WERI-Rb-1 (cell line): ENCODE data around the gene FRMD8.
A peak's percentile ranks its signal among the peaks of the same experiment; 100 is the strongest.

Experiments
- DNase-seq: peaks from one replicate; pipeline ENCODE4 v3.0.0-alpha.2; 2020
- H3K27ac ChIP-seq: fragments of 250-450 bp; sonication (Bioruptor Pico); 2 replicates; pipeline ENCODE4 v1.5.1; 2020; ENCODE audit warnings: mild to moderate bottlenecking, moderate library complexity
- H3K27me3 ChIP-seq: fragments of 250-450 bp; sonication (Bioruptor Pico); 2 replicates; pipeline ENCODE4 v1.5.1; 2021; ENCODE audit warnings: mild to moderate bottlenecking, low read depth, moderate library complexity; ENCODE audit not compliant: insufficient read depth, severe bottlenecking
- H3K36me3 ChIP-seq: fragments of 250-450 bp; sonication (Bioruptor Pico); 2 replicates; pipeline ENCODE4 v1.5.1; 2020; ENCODE audit warnings: mild to moderate bottlenecking, moderate library complexity
- H3K4me3 ChIP-seq: 2 replicates; pipeline ENCODE4 v1.5.1; 2011; ENCODE audit warnings: low read depth, mild to moderate bottlenecking, control low read depth, low read length
- H3K9me3 ChIP-seq: fragments of 250-450 bp; sonication (Bioruptor Pico); 2 replicates; pipeline ENCODE4 v1.5.1; 2021; ENCODE audit warnings: mild to moderate bottlenecking, moderate library complexity; ENCODE audit not compliant: severe bottlenecking
- TF ChIP-seq, protein P1 (sequence below): IDR thresholded peaks from 2 replicates; pipeline ENCODE4 v1.5.1; 2011; ENCODE audit warnings: low read depth, mild to moderate bottlenecking, control low read depth, inconsistent platforms, low read length

Gene FRMD8

DNA sequence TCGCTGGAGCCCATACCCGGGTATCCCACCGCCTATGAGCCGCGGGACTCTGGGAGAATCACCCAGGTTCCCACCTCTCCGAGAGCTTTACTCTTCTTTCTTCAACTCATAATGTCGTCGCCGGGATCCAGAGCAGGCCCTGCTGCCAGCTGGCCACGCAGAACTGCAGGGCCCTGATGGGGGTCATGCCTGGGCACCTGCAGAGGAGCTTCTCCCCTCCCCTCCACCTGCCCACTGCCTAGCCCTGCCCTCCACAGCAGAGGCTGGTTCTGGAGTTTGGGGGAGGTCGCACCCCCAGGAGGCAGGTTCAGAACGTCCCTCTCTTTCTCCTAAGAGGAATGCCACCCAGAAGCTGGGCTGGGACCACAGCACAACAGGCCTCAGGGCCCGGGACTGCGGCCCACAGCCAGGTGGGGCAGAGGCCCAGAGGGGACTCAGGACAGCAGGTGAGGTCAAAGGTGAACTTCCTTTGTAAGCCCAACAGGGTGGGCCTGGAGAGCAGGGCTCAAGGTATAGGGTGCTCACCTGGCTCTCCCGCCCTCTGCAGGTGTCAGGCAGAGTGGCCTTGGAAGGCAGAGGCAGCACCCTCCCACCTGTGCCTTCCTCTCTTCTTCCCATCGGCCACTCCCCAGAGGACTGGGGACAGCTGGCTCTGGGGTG lies 5.8 kb upstream of the FRMD8 start:
- DNase-seq, result no peak
- Histone ChIP-seq H3K4me3 (no peak overlapping the region), H3K27me3 (no peaks in the 10 kb centered on the region), H3K36me3 (no peaks in the 10 kb centered on the region), H3K27ac (no peak overlapping the region), H3K9me3 (no peaks in the 10 kb centered on the region)
- TF ChIP-seq, protein P1, sequence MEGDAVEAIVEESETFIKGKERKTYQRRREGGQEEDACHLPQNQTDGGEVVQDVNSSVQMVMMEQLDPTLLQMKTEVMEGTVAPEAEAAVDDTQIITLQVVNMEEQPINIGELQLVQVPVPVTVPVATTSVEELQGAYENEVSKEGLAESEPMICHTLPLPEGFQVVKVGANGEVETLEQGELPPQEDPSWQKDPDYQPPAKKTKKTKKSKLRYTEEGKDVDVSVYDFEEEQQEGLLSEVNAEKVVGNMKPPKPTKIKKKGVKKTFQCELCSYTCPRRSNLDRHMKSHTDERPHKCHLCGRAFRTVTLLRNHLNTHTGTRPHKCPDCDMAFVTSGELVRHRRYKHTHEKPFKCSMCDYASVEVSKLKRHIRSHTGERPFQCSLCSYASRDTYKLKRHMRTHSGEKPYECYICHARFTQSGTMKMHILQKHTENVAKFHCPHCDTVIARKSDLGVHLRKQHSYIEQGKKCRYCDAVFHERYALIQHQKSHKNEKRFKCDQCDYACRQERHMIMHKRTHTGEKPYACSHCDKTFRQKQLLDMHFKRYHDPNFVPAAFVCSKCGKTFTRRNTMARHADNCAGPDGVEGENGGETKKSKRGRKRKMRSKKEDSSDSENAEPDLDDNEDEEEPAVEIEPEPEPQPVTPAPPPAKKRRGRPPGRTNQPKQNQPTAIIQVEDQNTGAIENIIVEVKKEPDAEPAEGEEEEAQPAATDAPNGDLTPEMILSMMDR, result 0 out of 2 replicates have a peak, but pooled peaks have one; percentile 11

DNA sequence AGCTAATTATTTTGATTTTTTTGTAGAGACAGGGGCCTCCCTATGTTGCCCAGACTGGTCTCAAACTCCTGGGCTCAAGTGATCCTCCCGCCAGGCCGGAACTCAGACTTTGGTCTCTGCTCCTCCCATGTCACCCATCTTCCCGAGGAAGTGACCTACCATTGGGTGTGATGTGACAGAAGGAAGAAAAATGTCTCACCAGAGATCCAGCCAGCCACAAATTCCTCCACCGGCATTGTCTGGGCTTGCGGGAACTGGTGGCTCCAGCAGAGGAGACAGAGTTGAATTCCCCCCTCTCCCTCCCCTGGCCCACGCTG lies 4.8 kb upstream of the FRMD8 start:
- H3K36me3 ChIP-seq, result no peaks in the 10 kb centered on the region
- H3K27me3 ChIP-seq, result no peaks in the 10 kb centered on the region
- DNase-seq, result no peak
- H3K4me3 ChIP-seq, result peak overlapping the region; percentile 18
- TF ChIP-seq, protein P1, result no peak
- peak overlapping the region; percentile 55 for H3K27ac ChIP-seq
- H3K9me3 ChIP-seq, result no peaks in the 10 kb centered on the region

DNA sequence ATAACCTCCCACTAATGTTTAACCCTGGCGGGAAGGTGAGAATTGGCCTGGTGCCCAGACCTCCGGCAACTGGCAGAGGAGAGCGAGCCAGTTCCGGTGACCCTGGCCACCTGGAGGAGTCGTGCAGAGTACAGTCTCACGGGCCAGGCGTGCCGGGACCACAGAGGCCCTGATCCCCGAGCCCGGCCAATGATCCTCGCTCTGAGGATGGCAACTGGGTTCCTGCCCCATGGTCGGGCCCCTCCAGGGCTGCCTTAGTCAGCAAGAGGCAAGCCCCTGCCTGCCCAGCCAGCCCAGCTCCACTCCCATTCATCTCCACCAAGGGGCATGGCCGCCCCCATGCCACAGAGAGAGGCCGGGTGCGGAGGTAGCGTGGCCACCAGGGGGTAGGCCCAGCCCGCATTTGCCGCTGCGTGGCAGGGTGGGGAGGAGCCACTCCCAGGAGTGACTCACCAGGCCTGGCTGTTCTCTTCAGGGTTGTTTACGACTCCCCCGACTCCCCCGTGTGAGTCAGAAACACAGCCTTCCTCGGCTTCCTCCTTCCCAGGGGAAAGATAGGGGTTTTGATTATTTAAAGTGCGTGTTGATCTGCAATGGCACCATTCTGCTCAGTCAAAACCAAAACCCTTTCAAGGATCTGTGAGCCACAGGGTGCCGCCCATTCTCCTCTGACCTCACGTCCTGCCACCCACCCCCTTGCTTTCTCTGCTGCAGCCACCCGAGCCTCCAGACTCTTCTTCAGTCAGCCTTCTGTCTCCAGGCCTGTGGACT lies 4.2 kb upstream of the FRMD8 start, which contains the start of gene SLC25A45:
TSS of gene SLC25A45 (minus strand) at position 614 of the 771 bp plus-strand sequence. CDS start 695 bp downstream, outside the sequence.
- Histone ChIP-seq H3K9me3 (no peaks in the 10 kb centered on the region), H3K27ac (peak within 1 kb of the TSS; percentile 55), H3K36me3 (no peaks in the 10 kb centered on the region), H3K4me3 (peak within 1 kb of the TSS; percentile 18), H3K27me3 (no peaks in the 10 kb centered on the region)
- TF ChIP-seq, protein P1, result peak; percentile 81
- peak; percentile 84 for DNase-seq

DNA sequence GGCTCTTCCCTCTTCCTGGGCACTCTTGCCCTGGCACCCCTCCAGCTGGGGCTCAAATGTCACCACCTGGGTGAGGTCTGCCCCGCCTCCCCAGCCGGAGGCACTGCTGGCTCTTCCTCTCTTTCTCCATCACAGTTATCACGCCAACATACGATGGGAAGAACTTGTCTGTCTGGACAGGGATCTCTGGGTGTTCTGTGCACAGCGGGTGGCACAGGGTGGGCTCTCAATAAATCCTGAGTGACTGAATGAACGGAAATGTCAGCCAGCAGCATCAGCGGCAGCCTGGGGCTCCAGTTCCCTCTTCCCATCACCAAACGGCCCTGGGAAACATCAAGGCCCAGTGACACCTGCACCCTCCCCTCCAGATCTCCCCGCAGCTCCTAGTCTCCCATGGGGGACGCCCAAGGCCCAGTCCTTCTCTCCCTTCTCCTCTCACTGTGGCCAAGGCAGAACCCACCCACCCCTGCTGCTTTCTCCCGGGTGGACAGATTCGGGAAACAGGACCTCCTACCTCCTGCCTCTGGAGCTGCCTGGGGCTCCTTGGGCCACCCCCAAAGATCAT lies 3.6 kb upstream of the FRMD8 start:
- Histone ChIP-seq H3K36me3 (no peaks in the 10 kb centered on the region), H3K27ac (peak overlapping the region; percentile 55), H3K4me3 (no peak overlapping the region), H3K9me3 (no peaks in the 10 kb centered on the region), H3K27me3 (no peaks in the 10 kb centered on the region)
- TF ChIP-seq, protein P1, result no peak
- no peak for DNase-seq

DNA sequence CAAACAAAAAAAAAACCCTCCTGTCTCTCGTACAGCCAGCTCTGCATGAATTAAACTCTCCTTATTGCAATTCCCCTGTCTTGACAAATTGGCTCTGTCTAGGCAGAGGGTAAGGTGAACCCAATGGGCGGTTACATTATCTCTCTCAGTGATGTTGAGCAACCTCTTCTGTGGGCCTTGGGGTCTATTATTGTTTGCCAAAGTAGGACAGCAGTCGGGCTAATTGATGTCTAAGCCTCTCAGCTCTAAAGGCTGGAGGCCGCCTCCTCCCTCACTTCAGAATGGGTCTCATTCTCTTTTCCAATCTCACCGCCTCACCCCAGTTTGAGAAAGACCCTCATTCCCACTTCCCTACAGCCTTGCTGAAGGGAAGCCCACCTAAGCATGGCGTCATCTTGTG lies 2.7 kb upstream of the FRMD8 start:
- no peak overlapping the region for H3K27ac ChIP-seq
- TF ChIP-seq, protein P1, result no peak
- H3K27me3 ChIP-seq, result no peaks in the 10 kb centered on the region
- H3K4me3 ChIP-seq, result no peak overlapping the region
- DNase-seq, result no peak
- 0 out of 2 replicates have a peak, but pooled peaks cover 4% of the 10 kb centered on the region for H3K36me3 ChIP-seq
- no peaks in the 10 kb centered on the region for H3K9me3 ChIP-seq
